ENCODE data around the gene EBF3.

The EBF3 gene

DNA sequence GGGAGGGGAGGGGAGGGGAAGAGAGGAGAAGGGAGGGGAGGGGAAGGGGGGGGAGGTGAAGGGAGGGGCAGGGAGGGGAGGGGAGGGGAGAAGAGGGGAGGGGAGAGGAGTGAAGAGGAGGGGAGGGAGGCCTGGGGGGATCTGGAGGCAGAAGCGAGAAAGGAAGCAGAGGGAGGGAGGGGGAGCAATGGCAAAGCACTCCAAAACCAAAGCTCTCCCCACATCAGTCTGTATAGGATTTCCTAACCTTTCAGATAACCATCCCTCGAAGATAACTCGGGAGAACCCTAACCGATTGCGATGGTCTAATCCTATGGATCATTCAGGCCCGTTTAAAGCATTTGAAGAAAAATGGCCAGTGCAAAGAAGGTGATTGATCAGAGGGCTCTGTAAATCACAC, 19.0 kb downstream of the EBF3 start:
- Histone ChIP-seq H3K36me3 (ENCODE audit: insufficient read depth) (no peaks in the 10 kb centered on the region), H4K20me1 (ENCODE audit: insufficient read depth) (no peaks in the 10 kb centered on the region), H2AFZ (ENCODE audit: low read depth) (no peak overlapping the region), H3K4me2 (no peak overlapping the region), H3K4me1 (ENCODE audit: low read depth, poor library complexity, severe bottlenecking) (no peaks in the 10 kb centered on the region), H3K79me2 (ENCODE audit: insufficient read depth, low read depth) (no peaks in the 10 kb centered on the region), H3K4me3 (IDR thresholded peaks at IDR 0.05; ENCODE audit: insufficient read depth, low read depth, low read length) (no peak overlapping the region), H3K27ac (no peak overlapping the region), H3K27me3 (ENCODE audit: insufficient read depth, low read depth) (no peaks in the 10 kb centered on the region), H3K9ac (no peak overlapping the region)
- TF ChIP-seq, protein P1, sequence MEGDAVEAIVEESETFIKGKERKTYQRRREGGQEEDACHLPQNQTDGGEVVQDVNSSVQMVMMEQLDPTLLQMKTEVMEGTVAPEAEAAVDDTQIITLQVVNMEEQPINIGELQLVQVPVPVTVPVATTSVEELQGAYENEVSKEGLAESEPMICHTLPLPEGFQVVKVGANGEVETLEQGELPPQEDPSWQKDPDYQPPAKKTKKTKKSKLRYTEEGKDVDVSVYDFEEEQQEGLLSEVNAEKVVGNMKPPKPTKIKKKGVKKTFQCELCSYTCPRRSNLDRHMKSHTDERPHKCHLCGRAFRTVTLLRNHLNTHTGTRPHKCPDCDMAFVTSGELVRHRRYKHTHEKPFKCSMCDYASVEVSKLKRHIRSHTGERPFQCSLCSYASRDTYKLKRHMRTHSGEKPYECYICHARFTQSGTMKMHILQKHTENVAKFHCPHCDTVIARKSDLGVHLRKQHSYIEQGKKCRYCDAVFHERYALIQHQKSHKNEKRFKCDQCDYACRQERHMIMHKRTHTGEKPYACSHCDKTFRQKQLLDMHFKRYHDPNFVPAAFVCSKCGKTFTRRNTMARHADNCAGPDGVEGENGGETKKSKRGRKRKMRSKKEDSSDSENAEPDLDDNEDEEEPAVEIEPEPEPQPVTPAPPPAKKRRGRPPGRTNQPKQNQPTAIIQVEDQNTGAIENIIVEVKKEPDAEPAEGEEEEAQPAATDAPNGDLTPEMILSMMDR (conservative IDR thresholded peaks at IDR 0.05; ENCODE audit: low read depth, low read length): no peak

DNA sequence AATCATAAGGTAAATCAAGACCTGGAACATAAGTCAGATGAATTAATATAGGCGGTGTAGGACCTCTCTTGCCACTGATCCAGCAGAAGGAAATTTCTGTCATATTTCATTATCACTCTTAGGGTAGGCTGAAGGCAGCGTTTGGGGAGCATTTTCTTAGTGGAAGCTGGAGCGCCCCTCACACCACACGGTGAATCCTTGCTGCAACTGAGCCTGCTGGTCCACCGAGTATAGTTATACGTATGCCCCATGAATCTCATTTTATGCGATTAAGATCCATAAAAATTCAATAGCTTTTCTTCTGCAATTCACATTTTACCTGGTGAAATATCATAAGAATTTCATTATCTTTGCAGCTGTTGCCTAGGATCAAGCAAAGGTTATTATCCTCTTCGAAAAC, 19.6 kb downstream of the EBF3 start:
- TF ChIP-seq, protein P1 (conservative IDR thresholded peaks at IDR 0.05; ENCODE audit: low read depth, low read length): no peak
- H3K36me3 ChIP-seq (ENCODE audit: insufficient read depth): no peaks in the 10 kb centered on the region
- H4K20me1 ChIP-seq (ENCODE audit: insufficient read depth): no peaks in the 10 kb centered on the region
- H3K4me1 ChIP-seq (ENCODE audit: low read depth, poor library complexity, severe bottlenecking): no peaks in the 10 kb centered on the region
- H3K4me2 ChIP-seq: no peak overlapping the region
- H3K9ac ChIP-seq: no peak overlapping the region
- no peak overlapping the region for H3K4me3 ChIP-seq (IDR thresholded peaks at IDR 0.05; ENCODE audit: insufficient read depth, low read depth, low read length)
- no peaks in the 10 kb centered on the region for H3K79me2 ChIP-seq (ENCODE audit: insufficient read depth, low read depth)
- H3K27me3 ChIP-seq (ENCODE audit: insufficient read depth, low read depth): no peaks in the 10 kb centered on the region
- no peak overlapping the region for H3K27ac ChIP-seq
- no peak overlapping the region for H2AFZ ChIP-seq (ENCODE audit: low read depth)

DNA sequence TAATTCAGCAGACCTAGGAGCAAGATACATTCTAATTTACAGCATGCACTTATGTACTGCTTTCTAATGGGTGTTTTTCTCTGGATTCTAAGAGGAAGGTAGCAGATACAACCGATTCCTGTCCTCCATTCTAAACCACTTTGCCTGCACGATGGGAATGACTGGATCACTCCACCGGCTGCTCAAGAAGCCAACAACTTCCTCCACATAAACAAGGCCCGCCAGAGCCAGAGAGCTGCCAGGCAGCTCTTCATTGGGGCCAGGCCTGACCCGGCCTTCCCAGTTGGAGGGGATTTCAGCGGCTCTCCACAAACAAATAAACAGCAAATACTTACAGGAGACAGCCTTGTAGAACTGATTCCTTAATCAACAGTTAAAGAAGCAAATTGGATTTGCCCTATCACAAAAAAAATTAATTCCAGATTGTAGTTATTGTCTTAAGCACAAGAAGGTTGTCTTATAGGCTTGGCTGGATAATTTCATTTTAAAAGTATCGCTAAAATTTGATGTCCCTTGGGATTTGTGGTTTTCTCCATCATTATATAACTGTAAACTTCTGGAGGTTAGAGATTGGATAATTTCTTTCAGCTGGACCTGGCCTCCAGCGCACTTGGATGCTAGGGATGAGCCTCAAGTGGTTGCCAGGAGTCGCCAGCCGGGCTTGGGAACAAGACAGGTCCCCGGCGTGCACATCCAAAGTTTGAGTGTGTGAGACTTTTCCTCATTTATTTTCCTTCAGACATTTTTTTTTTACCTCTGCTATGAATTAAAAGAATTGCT, 20.9 kb downstream of the EBF3 start:
- Histone ChIP-seq H3K36me3 (ENCODE audit: insufficient read depth) (no peaks in the 10 kb centered on the region), H4K20me1 (ENCODE audit: insufficient read depth) (no peaks in the 10 kb centered on the region), H3K79me2 (ENCODE audit: insufficient read depth, low read depth) (no peaks in the 10 kb centered on the region), H3K4me3 (IDR thresholded peaks at IDR 0.05; ENCODE audit: insufficient read depth, low read depth, low read length) (no peak overlapping the region), H3K4me1 (ENCODE audit: low read depth, poor library complexity, severe bottlenecking) (no peaks in the 10 kb centered on the region), H2AFZ (ENCODE audit: low read depth) (no peak overlapping the region), H3K27me3 (ENCODE audit: insufficient read depth, low read depth) (no peaks in the 10 kb centered on the region), H3K27ac (no peak overlapping the region), H3K4me2 (no peak overlapping the region), H3K9ac (no peak overlapping the region)
- TF ChIP-seq, protein P1 (conservative IDR thresholded peaks at IDR 0.05; ENCODE audit: low read depth, low read length): no peak

DNA sequence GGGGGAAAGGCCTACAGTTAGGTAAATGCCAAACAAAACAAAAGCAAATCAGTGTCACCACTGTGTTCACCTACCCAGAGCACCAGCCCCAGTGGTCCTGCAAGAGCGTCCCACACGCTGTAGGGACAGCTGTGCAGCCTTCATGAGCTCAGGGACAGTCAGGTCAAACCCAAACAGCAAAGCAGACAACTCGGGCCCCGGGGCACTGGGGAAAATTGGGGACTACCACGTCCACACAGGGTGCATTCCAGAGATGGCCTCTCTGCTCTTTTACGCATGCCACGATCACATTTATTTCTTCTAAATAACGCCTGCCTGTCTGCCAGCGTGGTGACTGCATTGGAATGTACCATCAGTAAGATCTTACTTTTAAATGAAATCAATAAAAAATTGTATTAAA, 21.7 kb downstream of the EBF3 start:
- Histone ChIP-seq H3K4me1 (ENCODE audit: low read depth, poor library complexity, severe bottlenecking) (no peaks in the 10 kb centered on the region), H3K36me3 (ENCODE audit: insufficient read depth) (no peaks in the 10 kb centered on the region), H2AFZ (ENCODE audit: low read depth) (no peak overlapping the region), H3K27ac (no peak overlapping the region), H3K9ac (no peak overlapping the region), H4K20me1 (ENCODE audit: insufficient read depth) (no peaks in the 10 kb centered on the region), H3K4me2 (no peak overlapping the region), H3K4me3 (IDR thresholded peaks at IDR 0.05; ENCODE audit: insufficient read depth, low read depth, low read length) (no peak overlapping the region), H3K79me2 (ENCODE audit: insufficient read depth, low read depth) (no peaks in the 10 kb centered on the region), H3K27me3 (ENCODE audit: insufficient read depth, low read depth) (no peaks in the 10 kb centered on the region)
- TF ChIP-seq, protein P1 (conservative IDR thresholded peaks at IDR 0.05; ENCODE audit: low read depth, low read length): no peak

Data from KMS-11 (cell line).